HG03354 (cell line): Measurements from ENCODE around the gene CTLA4.

Experiments
- ATAC-seq: cut with Tn5 transposase; IDR thresholded peaks from one replicate; pipeline ENCODE4 v1.9.1; 2021; ENCODE audit warnings: mild to moderate bottlenecking; ENCODE audit not compliant: unreplicated experiment, poor library complexity, severe bottlenecking

CTLA4 gene

GRCh38 chr2:203916756-203917155, 49.2 kb downstream of the CTLA4 start:
- ATAC-seq: no peak

GRCh38 chr2:203918264-203918663, 50.7 kb downstream of the CTLA4 start:
- ATAC-seq: no peak

- no peak for ATAC-seq
Measured at GRCh38 chr2:203918839-203919238, 51.3 kb downstream of the CTLA4 start.
